Activated T-helper 1 cell treated with anti-CD3 and anti-CD28 coated beads, Interleukin-2, amount 50 U/mL, for 16 hours (primary cell): ENCODE data around the gene EDEM1.

Source experiments
- DNase-seq, 2 donors: peaks; one replicate each; pipeline ENCODE4 v3.0.0-alpha.2; 2020; ENCODE audit warnings: low read depth in 1 of 2, low spot score in 1 of 2

The EDEM1 gene

DNA sequence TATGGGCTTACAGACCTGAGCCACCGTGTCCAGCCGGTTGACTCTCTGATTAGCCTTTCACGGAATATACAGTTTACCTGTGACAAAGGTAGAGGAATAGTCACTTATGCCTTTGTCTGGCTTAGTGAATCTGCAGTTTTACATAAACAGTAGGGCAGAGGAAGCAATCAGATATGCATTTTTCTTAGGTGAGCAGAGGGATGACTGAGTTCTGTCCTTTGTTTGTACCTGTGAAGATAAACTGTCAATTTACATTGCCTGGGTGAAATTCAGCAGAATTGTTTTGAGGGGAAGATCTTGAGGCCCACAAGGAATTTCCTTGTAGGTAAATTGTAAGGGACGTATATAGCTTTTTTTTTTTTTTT lies 10.8 kb downstream of the EDEM1 start:
- no peak for DNase-seq

DNA sequence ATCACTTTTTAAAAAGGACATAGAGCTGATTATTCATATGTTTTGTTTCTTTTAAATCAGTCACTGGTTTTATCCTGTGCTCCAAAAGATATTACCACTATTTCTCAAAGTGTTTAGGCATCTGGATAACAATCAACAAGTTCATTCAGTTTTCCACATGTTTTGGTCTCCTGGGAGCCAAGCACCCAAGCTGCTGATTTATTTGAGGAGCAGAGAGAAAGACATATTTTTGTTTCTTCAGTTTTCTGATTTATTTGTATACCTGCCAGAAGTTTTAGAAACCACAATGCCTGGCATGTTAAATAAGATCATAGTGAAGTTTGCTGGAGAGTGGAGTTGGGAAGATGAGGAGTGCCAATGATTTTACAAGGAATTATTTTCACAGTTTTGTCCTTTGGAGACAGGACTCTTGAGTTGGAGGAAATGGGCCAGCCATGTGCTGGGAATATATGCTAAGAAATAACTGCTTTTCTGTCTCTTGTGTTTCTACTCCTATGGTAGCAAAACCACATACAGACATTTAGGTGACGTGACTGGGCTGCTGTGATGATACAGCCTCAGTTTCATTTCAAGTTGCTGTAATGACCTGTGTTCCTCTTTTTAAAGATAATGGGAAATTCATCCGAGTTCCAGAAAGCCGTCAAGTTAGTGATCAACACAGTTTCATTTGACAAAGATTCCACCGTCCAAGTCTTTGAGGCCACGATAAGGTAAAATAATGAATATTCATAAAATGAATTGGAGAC lies 11.7 kb downstream of the EDEM1 start:
- DNase-seq: no peak

DNA sequence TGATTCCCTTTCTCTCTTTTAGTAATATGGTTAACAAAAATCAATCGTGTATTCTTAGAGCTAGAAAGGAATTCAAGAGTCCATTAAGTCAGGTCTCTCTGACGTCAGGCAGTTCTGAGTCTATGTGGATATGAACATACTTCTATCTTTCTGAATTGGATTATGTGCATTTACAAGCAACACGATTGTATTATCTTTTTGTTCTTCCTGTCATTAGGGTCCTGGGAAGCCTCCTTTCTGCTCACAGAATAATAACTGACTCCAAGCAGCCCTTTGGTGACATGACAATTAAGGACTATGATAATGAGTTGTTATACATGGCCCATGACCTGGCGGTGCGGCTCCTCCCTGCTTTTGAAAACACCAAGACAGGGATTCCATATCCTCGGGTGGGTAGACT lies 14.0 kb downstream of the EDEM1 start:
- DNase-seq: no peak

DNA sequence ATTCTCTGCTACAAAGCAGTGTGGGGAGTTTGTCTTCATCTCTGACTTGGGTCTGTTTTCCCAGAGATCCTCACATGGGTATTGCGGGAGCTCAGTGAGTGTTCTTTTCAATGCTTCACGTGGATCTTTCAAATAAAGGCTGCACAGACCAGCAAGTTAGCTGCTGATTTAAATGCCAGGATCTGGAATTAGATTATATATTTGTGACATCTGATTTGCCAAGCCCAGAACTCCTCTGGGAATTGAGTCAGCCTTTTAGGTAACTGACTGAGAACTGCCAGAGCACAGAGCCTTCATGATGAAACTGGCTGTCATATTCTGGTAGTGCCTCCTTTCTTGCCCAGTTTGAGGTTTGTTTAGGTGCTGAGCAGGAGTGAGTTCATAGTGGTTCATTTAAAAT lies 14.7 kb downstream of the EDEM1 start:
- no peak for DNase-seq

DNA sequence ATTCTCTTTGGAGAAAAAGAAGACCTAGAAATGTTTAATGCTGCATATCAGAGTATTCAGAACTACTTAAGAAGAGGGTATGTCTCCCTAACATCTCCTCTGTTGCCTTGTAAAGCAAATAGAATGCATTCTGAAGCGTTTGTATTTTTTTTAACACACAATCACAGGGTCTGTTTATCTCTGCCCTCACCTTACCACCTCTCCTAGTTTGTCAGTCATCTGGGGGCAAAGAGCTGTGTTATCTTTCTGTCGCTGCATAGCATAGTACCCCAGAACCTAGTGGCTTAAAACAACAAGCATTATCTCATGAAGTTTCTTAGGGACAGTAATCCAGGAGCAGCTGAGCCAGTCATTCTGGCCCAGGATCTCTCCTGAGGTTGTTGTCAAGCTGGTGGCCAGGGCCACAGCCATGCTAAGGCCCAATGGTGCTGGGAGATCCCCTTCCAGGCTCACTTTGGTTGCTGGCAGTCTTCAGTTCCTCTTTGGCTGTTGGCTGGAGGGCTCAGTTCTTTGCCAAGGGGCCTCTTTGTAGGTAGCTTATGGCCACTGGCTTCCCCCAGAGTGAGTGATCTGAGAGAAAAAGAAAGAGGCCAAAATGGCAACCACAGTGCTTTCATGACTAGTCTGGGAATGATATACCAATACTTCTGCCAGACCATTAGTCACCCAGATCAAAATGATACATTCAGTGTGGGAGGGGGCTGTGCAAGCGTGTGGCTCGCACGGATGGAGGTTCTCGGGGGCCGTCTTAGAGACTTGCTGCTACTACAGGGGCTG lies 17.8 kb downstream of the EDEM1 start:
- DNase-seq: no peak

DNA sequence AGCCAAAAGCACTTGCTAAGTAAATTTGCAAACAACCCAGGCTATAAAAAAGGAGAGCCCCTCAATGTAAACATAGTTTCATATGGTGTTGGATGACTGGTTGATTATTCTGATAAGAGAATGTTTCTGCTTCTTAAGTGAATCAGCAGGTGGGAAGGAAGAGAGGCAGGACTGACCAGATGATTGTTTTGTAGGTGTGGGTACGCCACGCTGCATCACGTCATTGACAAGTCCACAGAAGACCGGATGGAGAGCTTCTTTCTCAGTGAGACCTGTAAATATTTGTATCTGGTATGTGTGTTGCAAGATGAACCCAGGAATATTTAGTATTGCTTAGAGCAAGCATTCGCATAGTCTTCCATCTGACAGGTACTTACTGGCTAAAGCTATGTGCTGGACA lies 23.4 kb downstream of the EDEM1 start:
- no peak for DNase-seq

DNA sequence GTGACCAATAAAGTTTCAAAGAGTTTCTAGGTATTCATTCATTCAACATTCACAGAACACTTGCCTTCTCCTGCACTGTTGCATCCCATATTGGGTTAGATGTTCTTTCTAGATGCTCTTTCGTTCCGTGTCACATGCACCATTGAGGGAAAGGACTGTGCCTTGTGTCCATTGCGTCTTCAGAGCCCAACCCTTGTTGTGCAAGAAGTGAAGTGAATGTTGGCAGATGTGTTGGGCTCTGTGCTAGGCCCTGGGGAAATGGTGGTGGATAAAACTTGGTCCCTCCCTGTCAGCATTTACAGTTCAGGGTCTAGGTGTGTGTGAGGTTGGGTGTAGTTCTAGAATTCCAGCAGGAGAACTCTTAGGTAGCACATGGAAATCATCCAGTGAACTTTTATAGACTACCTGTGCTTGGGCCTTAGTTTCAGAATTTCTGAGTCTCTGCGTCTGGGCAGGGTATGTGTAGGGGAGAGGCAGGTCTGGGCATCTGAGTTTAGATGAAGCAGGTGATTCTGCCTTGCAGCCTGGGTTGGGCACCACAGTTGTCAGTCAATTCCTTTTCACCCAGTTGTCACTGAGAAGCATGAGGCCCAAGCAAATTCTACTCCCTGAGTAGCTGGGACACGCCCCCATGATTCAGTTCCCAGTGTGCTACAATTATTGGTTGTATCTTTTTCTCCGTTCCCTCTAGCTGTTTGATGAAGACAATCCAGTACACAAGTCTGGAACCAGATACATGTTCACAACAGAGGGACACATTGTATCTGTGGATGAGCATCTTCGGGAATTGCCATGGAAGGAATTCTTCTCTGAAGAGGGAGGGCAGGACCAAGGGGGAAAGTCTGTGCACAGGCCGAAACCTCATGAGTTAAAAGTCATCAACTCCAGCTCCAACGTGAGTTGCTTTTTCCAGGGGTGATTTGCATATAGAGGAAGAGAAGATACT lies 25.4 kb downstream of the EDEM1 start:
- no peak for DNase-seq

DNA sequence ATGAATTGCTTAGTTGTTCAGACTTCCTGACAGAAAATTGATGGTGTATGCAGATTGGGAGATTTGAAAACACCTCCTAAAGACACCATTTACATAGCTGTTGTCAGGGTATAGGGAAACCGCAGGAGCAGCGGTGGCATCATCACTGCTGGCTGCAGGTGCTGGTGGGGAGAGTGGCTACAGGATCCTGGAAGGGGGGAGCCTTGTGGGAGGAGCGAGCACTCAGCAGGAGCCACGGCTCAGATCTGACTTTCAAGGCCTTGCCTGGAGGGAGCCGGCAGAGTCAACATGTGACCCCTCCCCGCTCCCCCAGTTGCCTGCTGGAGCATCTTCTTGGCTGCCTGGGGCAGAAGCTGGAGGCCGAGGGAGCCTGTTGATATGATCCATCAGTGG lies 26.1 kb downstream of the EDEM1 start:
- no peak for DNase-seq

DNA sequence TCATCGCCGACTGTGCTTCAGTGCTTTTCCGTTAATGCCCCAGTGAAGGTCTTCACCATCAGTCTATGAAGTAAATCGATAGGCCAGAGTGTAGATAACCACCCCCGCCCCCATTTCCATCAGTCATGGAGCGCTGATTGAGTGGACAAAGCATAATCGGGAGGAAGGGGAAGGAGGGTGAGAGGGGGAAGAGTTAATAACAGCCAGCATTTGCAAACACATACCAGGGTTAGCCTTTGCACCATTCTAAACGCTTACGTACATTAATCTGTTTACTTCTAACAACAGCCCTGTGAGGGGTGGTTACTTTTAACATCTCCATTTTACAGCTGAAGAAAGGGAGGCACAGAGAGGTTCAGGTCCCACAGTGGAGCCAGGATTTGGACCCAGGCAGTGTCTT lies 26.8 kb downstream of the EDEM1 start:
- DNase-seq: no peak

DNA sequence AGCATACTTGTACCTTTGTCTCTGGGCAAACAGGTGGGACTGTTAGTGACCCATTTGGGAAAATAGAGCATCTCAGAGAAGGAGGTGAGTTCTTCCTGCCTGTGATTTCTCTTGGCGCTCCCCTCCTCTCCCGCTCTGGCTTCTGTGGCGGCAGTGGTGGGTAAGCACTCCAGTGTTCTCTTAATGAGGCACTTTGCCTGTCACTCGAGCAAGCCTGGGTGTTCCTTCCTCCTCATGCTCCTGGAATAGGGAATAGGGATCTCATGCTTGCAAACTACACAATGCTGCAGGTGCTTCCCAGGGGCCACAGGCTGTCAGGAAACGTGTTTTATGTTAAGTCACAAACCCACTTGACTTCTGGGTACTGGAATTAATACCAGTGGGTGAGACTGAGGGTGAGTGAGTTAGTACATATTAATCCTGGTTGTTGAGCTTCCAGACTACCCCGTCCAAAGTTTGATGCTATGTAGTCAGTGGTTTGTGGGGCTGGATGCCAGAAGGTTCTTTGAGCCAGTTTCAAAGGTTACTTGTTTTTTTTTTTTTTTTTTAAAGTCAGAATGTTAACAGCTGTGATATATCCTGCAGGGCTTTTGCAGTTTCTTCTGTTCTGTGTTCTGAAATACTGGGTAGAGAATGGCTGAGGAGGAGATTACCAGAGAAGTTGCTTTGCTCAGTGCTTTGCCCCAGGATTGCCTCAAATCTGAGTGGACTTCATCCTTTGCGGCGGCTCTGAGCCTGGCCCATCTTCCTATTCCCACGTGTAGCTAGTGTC lies 30.5 kb downstream of the EDEM1 start:
- DNase-seq: no peak

DNA sequence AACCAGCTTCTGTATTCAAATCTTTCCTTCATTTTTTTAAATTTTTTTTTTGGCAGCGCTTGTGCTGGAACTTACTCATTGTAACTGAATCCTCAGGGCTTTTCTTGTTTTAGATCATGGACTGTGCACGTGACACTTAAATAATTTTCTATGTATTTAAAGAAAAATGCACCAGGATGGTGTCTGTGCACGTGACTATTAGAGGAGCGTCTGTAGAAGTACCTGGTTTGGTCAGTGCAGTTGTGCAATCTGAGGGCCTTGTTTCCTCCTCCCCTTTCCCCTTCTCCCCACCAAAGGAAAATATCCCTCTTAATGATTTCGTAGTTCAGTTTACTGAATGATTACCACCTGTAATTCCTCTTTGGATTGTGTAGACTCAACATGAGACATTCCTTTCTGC lies 31.3 kb downstream of the EDEM1 start:
- no peak for DNase-seq

DNA sequence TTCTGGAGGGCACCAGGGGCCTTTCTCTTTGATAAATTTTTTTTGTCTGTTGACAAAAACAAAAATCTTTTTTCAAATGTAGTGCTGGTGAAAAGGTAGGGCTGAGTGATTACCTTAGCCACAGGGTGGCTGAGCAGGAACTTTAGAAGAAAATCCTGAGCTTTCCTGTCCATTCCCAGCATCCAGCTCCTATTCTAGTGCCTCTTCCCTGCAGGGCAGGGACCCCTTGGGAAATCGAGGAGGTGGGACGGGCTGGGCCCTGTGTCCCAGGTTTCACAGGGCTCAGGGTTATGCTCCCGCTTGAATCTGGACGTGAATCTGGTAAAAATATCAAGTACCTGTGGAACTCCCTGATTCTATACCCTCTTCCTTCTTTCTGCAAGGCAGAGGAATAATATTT lies 31.7 kb downstream of the EDEM1 start:
- no peak for DNase-seq

DNA sequence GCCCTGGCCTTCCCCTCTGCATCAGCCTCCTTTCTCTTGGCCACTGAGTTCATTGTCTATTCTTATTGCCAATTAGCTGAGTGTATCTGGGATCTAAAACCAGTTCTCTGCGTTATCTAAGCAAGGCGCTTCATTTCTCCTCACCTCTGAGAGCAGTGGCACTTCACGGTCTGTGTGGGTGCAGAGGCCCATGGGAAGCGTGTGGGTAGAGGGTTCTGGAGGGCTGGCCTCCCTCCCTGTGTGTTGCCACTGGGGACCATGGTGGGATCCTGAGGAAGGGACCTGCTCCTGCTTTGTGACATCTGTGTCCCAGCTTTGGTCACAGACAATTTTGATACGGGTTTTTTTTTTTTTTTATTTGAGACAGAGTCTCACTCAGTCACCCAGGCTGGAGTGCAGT lies 32.7 kb downstream of the EDEM1 start:
- no peak for DNase-seq

DNA sequence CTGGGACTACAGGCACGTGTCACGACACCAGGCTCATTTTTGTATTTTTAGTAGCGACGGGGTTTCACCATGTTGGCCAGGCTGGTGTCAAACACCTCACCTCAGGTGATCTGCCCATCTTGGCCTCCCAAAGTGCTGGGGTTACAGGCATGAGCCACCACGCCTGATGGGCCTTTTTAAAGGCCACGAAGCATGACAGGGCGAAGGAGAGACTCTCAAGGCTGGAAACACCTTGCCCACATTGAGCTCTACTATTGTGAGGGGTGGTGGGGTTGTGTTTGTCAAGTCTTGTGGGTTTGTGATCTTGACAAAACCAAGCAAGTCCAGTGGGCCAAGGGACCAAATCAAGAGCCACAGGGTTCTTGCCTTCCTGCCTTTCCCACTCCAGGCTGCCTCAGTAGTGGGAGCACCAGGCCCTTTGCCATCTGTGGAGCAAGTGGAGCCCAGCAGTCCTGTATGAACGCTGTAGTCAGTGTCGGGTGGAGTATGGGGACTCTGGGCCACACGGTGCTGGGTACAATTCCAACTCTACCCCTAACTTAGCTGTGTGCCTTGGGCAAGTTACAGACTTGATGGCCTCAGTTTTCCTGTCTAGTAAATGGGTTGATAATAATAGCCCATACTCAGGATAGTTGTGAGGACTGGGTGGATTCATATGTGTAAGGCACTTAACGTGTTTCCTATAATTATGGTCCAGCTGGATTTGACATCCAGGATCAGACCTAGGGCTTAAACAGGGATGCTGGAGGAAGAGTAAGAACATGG lies 33.3 kb downstream of the EDEM1 start:
- no peak for DNase-seq

DNA sequence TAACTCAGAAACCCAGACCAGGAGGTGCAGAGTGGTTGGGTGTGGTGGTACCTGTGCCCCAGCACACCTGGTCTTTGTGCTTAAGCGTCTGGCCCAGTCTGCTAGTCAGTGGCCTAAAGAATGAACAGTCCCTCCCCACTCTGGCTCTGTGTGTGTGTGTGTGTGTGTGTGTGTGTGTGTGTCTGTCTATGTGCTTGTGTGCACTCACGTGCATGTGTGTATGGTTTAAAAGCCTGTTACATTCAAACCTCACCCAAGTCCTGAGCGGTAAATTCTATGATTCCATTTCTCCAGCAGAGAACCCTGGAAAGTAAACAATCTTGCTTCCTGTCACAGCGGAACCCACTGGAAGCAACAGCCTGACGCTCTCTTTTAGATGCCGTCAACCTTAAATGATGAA lies 34.2 kb downstream of the EDEM1 start:
- DNase-seq: no peak

DNA sequence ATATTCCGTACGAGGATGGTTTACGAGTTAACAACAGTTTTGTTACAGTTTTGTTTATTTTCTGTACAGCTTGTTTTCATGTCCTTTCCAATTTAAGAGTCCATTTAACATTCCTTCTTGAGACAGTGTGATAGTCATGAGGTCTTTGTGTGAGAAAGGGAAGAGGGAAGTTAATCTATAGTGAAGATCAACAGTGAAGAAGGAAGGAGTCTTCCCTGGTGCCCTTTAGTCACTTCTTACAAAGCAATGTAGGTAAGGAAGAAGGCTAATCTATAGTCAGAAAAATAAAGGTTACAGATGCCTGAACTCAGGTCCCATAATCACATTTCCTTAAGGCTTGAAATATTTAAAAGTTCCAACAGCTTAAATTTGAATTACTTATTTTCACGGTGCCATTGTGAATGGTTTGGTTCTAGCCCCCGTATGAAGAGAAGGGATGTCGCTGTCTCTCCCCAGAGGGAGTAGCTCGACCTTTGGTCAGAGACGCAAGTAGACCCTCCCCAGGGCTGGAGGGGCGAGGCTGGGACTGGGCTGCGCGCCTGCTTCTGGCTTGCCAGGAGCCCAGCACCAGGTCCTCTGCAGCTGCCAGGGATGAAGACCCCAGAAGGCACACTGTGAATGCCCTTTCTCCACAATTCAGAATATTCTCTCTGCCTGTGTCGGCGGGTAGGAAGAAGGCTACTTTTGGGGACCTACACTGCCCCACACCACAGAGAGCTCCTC lies 34.9 kb downstream of the EDEM1 start:
- no peak for DNase-seq

DNA sequence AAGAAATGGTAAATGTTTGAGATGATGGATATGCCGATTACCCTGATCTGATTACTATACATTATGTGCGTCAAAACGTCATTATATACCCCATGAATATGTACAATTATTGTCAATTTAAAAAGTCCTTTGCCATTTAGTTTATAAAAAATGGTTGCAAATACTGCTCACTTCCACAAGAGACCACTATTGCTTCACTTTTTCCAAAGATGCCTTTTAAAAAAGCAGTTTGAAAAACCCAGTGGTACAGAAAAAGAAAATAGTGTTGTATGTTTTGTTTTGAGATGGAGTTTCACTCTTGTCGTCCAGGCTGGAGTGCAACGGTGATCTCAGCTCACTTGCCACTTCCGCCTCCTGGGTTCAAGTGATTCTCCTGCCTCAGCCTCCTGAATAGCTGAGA lies 39.3 kb downstream of the EDEM1 start:
- DNase-seq: no peak

DNA sequence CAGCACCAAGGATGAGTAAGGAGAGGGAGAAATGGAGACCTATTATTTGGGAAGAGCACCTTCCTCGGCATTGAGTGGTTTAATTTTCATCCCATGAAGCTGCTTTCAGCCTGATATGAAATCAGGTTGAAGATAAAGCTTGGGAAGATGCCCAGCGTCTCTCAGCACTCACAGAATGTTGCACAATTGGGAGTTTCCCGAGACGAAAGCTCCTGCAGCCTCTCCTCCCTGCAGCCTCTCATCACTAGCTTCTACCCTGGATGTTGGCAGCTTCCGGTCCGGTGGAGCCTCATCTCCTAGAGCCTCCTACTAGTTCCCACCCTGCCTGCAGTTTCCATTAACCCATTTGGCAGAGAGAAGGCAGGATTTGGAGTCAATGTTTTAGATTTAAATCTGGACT lies 40.3 kb downstream of the EDEM1 start:
- no peak for DNase-seq

DNA sequence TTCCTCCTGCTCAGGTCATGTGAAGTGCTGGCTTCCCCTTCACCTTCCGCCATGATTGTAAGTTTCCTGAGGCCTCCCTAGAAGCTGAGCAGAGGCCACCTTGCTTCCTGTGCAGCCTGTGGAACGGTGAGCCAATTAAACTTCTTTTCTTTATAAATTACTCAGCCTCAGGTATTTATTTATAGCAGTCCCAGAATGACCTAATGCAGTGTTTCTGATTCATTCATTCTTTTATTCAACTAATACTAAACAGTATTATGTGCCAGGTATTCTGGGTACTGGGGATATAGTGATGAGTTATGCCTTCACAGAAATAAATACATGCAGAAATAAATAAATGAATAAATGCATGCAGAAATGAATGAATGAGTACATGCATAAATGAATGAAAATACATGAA lies 41.9 kb downstream of the EDEM1 start:
- no peak for DNase-seq

DNA sequence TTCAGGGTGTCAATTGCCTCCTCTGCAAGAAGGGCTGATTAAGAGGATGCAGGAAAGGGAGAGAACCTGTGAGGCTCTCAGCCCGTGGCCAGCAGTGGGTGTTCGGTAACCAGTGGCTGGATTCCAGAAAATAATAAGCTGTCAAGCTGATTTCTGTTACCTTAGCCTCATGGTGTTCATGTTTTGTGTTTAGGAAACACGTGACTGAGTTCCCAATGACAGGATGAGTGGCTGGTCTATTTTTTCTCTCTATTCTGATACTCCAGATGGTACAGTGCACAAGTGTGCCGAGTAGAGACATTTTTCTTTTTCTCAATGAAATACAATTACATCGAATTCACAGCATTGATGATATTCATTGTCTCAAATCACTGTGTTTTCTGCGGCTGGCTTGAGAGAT lies 43.6 kb downstream of the EDEM1 start:
- DNase-seq: no peak
